Activated CD8-positive, alpha-beta T cell treated with anti-CD3 and anti-CD28 coated beads for 36 hours (primary cell): ENCODE data around the gene ADARB1. TPM values are rescaled to one million over a fixed set of nuclear protein-coding genes. Genes with fewer than 3 reads are reported as not detected.

Source experiments
- ATAC-seq: fragments of 200-7000 bp; cut with Tn5 transposase; one replicate; pipeline ENCODE4 v1.10.0; 2021; ENCODE audit warnings: mild to moderate bottlenecking, moderate library complexity
- CTCF ChIA-PET: fragments of 350-600 bp; sonication (Branson Sonifier 250); formaldehyde crosslinking; loops from one replicate; lab custom pipeline; 2021; ENCODE audit warnings: antibody characterized with exemption; lab: Charles Lee
- POLR2A ChIA-PET: fragments of 350-600 bp; sonication (Branson Sonifier 250); formaldehyde crosslinking; loops from one replicate; lab custom pipeline; 2021; ENCODE audit warnings: antibody characterized with exemption; lab: Charles Lee
- DNase-seq: peaks from one replicate; pipeline ENCODE4 v3.0.0-alpha.2; 2020
- H3K27ac Mint-ChIP-seq: one replicate; pipeline ENCODE4 v1.8.0; 2021; ENCODE audit warnings: mild to moderate bottlenecking, mixed read lengths
- H3K27me3 Mint-ChIP-seq: one replicate; pipeline ENCODE4 v1.8.0; 2021; ENCODE audit warnings: mixed read lengths
- H3K36me3 Mint-ChIP-seq: one replicate; pipeline ENCODE4 v1.8.0; 2021; ENCODE audit warnings: low read depth, mixed read lengths
- H3K4me1 Mint-ChIP-seq: one replicate; pipeline ENCODE4 v1.8.0; 2021; ENCODE audit warnings: low read depth, mixed read lengths
- H3K4me3 Mint-ChIP-seq: one replicate; pipeline ENCODE4 v1.8.0; 2021; ENCODE audit warnings: mild to moderate bottlenecking, moderate library complexity, mixed read lengths
- H3K9me3 Mint-ChIP-seq: one replicate; pipeline ENCODE4 v1.8.0; 2021; ENCODE audit warnings: mixed read lengths
- intact Hi-C: fragments of 100-400 bp; cut with micrococcal nuclease; formaldehyde crosslinking; loops from one replicate; pipeline ENCODE4 v1.10.0; 2022
- total RNA-seq, 2 experiments: library from RNA; stranded (reverse); gene quantifications; one replicate each; pipeline ENCODE4 v1.2.3, GENCODE V29; 2021
- TF ChIP-seq, protein P1 (sequence below): fragments of 200-600 bp; IDR thresholded peaks from one replicate; pipeline ENCODE4 v1.8.0; 2022; ENCODE audit warnings: antibody characterized with exemption, mild to moderate bottlenecking

Gene ADARB1
- total RNA-seq, 2 experiments from 2014 or later = 36.2 to 37.1 TPM

DNA sequence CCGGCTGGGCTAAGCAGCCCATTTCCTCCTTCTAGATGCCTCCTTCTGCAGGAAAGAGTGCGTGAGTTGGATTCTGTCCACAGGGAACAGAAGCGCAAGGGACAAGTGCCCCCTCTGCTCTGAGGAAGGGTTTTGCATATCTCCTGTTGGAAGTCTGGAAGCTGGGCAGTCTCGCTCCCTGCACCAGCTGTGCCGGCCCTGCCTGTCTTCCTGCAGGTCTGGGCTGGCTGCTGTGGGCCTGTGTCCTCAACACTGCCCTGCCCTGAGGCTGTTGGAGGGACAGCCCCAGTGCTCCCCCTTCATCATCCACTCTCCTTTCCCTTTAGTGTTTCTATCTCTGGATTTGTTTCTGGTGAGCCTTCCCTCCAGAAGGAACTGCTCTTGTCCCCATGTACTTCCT lies 21.8 kb downstream of the ADARB1 start:
- H3K4me3 Mint-ChIP-seq = no peak overlapping the region
- no peak for ATAC-seq
- no peak for DNase-seq
- POLR2A ChIA-PET = no interaction called here
- H3K27ac Mint-ChIP-seq = no peak overlapping the region
- H3K9me3 Mint-ChIP-seq = no peaks in the 10 kb centered on the region
- TF ChIP-seq, protein P1, sequence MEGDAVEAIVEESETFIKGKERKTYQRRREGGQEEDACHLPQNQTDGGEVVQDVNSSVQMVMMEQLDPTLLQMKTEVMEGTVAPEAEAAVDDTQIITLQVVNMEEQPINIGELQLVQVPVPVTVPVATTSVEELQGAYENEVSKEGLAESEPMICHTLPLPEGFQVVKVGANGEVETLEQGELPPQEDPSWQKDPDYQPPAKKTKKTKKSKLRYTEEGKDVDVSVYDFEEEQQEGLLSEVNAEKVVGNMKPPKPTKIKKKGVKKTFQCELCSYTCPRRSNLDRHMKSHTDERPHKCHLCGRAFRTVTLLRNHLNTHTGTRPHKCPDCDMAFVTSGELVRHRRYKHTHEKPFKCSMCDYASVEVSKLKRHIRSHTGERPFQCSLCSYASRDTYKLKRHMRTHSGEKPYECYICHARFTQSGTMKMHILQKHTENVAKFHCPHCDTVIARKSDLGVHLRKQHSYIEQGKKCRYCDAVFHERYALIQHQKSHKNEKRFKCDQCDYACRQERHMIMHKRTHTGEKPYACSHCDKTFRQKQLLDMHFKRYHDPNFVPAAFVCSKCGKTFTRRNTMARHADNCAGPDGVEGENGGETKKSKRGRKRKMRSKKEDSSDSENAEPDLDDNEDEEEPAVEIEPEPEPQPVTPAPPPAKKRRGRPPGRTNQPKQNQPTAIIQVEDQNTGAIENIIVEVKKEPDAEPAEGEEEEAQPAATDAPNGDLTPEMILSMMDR = no peak
- CTCF ChIA-PET = interaction anchor here (5.0 to 6.0 kb wide), 2 partner anchors 33 to 41 kb away, joined by 34 to 42 read pairs; no protein-coding TSS in a partner anchor
- intact Hi-C loops = no loop called here
- H3K27me3 Mint-ChIP-seq = no peaks in the 10 kb centered on the region
- peaks cover 25% of the 10 kb centered on the region for H3K4me1 Mint-ChIP-seq
- H3K36me3 Mint-ChIP-seq = no peaks in the 10 kb centered on the region

DNA sequence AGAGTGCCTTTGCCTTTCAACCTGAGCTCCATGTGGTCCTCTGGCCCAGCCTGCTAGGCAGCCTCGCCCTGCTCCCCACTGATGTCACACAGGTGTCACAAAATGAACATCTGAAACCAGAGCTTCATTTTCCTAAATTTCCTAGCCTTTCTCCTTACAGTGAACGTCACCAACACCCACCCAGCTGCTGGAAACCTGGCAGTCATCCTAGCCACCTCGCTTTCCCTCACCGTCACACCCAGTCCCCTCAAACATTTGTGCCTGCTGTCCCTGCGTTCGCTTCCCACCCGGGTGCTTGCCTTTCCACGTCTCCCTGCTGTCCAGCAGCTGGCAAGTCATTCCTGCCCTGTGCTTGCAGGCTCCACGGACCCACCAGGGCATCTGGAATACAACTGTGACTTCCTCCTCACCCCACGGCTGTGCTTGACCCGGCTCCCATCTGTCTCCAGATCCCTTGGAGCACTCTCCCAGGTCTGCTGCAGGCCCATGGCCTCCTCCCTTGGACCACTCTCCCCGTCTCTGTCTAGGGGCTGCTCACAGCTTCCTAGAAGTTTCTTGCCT lies 23.5 kb downstream of the ADARB1 start:
- H3K4me3 Mint-ChIP-seq = no peak overlapping the region
- peaks cover 2% of the 10 kb centered on the region for H3K36me3 Mint-ChIP-seq
- H3K27ac Mint-ChIP-seq = no peak overlapping the region
- peaks cover 28% of the 10 kb centered on the region for H3K4me1 Mint-ChIP-seq
- ChIA-PET POLR2A (interaction anchor here (0.8 to 1.4 kb wide), 3 partner anchors 16 to 102 kb away, joined by 3 to 4 read pairs (median 3); no protein-coding TSS in a partner anchor), CTCF (interaction anchor here (1.0 to 6.0 kb wide), 7 partner anchors 10 to 142 kb away, joined by 3 to 42 read pairs (median 10); no protein-coding TSS in a partner anchor)
- DNase-seq (no peak), ATAC-seq (no peak)
- no peaks in the 10 kb centered on the region for H3K27me3 Mint-ChIP-seq
- intact Hi-C loops = no loop called here
- no peaks in the 10 kb centered on the region for H3K9me3 Mint-ChIP-seq
- TF ChIP-seq, protein P1 = no peak

DNA sequence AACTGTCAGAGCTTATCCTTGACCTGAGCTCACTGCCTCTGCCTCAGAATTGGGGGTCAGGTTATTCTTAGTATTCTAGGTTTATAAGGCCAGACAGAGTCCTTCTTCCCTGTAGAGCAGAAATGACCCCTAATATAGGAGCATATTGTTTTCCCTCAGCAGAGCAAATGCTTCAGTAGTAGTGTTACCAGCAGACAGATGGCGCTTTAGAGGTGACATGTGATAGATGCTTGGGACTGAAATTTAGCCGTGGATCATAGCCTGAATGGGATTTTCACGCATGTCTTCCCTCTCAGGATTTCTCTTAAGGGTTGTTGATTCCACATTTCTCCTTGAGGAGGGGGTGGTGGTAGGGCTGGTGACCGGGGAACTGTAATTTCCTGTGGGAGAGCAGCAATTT lies 24.5 kb downstream of the ADARB1 start:
- Mint-ChIP-seq H3K36me3 (peaks cover 2% of the 10 kb centered on the region), H3K27ac (no peak overlapping the region), H3K4me3 (no peak overlapping the region), H3K4me1 (peaks cover 26% of the 10 kb centered on the region), H3K9me3 (no peaks in the 10 kb centered on the region), H3K27me3 (no peaks in the 10 kb centered on the region)
- intact Hi-C loops = no loop called here
- ChIA-PET CTCF (interaction anchor here (0.7 to 6.0 kb wide), 13 partner anchors 9 to 143 kb away, joined by 3 to 42 read pairs (median 3); no protein-coding TSS in a partner anchor), POLR2A (interaction anchor here (1.4 to 1.8 kb wide), 2 partner anchors 10 to 103 kb away, joined by 3 to 4 read pairs; no protein-coding TSS in a partner anchor)
- no peak for ATAC-seq
- TF ChIP-seq, protein P1 = peak; percentile 31
- no peak for DNase-seq

DNA sequence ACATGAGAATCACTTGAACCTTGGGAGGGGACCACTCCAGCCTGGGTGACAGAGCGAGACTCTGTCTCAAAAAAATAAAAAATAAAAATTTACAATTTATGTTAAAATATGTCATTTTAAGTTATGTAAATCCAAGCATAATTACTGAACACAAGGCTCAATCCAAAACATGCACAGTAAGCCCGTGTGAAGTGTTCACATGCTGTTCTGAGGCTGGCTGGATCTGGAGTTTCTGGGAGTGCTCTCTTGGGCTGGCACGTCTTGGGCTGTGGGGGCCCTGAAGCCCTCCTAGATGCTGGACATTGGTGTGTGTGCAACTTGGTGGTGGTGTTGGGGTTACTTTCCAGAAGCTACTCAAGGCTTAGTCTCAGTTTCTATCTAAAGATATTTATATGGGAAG lies 25.2 kb downstream of the ADARB1 start:
- Mint-ChIP-seq H3K4me3 (no peak overlapping the region), H3K4me1 (peaks cover 31% of the 10 kb centered on the region), H3K36me3 (peaks cover 2% of the 10 kb centered on the region), H3K27ac (no peak overlapping the region), H3K27me3 (no peaks in the 10 kb centered on the region), H3K9me3 (no peaks in the 10 kb centered on the region)
- intact Hi-C loops = no loop called here
- ATAC-seq = no peak
- POLR2A ChIA-PET = interaction anchor here (1.5 to 1.8 kb wide), 2 partner anchors 10 to 22 kb away, joined by 3 to 4 read pairs; no protein-coding TSS in a partner anchor
- TF ChIP-seq, protein P1 = no peak
- no peak for DNase-seq
- CTCF ChIA-PET = interaction anchor here (0.7 to 6.0 kb wide), 11 partner anchors 8 to 53 kb away, joined by 3 to 42 read pairs (median 4); no protein-coding TSS in a partner anchor

DNA sequence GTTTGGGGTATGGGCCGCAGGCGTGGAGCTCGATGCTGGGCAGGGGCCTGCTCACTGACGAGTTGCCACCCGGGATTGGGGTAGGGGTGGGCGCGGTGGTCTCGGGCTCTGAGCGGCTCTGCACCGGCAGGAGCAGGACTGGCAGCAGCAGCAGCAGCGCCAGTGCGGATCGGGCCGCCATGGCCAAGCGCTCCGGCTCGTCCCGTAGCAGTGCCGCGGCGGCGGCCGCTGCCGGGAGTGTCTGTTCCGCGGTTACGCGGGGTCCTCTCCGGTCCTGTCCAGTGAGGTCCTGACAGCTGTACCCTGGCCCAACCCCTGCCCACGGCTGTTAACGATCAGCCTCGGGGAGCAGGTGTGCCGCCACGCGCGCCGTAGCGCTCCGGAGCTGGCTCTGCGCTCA lies 26.5 kb downstream of the ADARB1 start:
- TF ChIP-seq, protein P1 = no peak
- Mint-ChIP-seq H3K4me1 (peaks cover 40% of the 10 kb centered on the region), H3K36me3 (peaks cover 2% of the 10 kb centered on the region), H3K4me3 (no peak overlapping the region), H3K9me3 (no peaks in the 10 kb centered on the region), H3K27me3 (no peaks in the 10 kb centered on the region), H3K27ac (no peak overlapping the region)
- no peak for ATAC-seq
- CTCF ChIA-PET = interaction anchor here (2.3 to 6.0 kb wide), 5 partner anchors 22 to 37 kb away, joined by 15 to 34 read pairs (median 18); no protein-coding TSS in a partner anchor
- intact Hi-C loops = no loop called here
- DNase-seq = no peak
- POLR2A ChIA-PET = interaction anchor here (1.1 to 1.5 kb wide), 2 partner anchors 21 to 24 kb away, joined by 3 read pairs; no protein-coding TSS in a partner anchor
